Activated CD4-positive, CD25-positive, alpha-beta regulatory T cell treated with anti-CD3 and anti-CD28 coated beads, Interleukin-2, amount 50 U/mL, for 16 hours (primary cell): ENCODE results near the gene UBE2I.
A peak's percentile ranks its signal among the peaks of the same experiment; 100 is the strongest.

Source experiments
- DNase-seq: peaks from one replicate; pipeline ENCODE4 v3.0.0-alpha.2; 2020; ENCODE audit warnings: low read depth, low spot score

The UBE2I gene

GRCh38 chr16:1342526-1343427, 33.3 kb downstream of the UBE2I start:
- DNase-seq = peak; percentile 85

- DNase-seq = no peak
Observed at GRCh38 chr16:1343428-1344242, 34.2 kb downstream of the UBE2I start.

- DNase-seq = no peak
Observed at GRCh38 chr16:1344499-1344898, 35.1 kb downstream of the UBE2I start.

GRCh38 chr16:1345087-1345486, 35.7 kb downstream of the UBE2I start:
- DNase-seq = no peak

- DNase-seq = no peak
Observed at GRCh38 chr16:1345651-1346421, 36.4 kb downstream of the UBE2I start.

- no peak for DNase-seq
Observed at GRCh38 chr16:1346422-1347285, 37.2 kb downstream of the UBE2I start.

- DNase-seq = no peak
Observed at GRCh38 chr16:1347286-1347855, 37.9 kb downstream of the UBE2I start.

GRCh38 chr16:1347962-1348361, 38.5 kb downstream of the UBE2I start:
- DNase-seq = no peak

GRCh38 chr16:1348441-1348840, 39.0 kb downstream of the UBE2I start:
- DNase-seq = no peak

- no peak for DNase-seq
Observed at GRCh38 chr16:1348926-1349325, 39.5 kb downstream of the UBE2I start.

- DNase-seq = no peak
Observed at GRCh38 chr16:1349351-1349750, 39.9 kb downstream of the UBE2I start.

- DNase-seq = no peak
Observed at GRCh38 chr16:1349951-1350350, 40.5 kb downstream of the UBE2I start.

GRCh38 chr16:1350691-1351090, 41.3 kb downstream of the UBE2I start:
- DNase-seq = no peak

- DNase-seq = no peak
Observed at GRCh38 chr16:1351215-1351581, 41.8 kb downstream of the UBE2I start.

GRCh38 chr16:1351582-1352362, 42.3 kb downstream of the UBE2I start, which contains the start of the genes GNPTG and TSR3:
Gene GNPTG (plus strand): TSS chr16:1351931. CDS start chr16:1351966, 35 bp downstream.
Gene TSR3 (minus strand): TSS chr16:1351878. CDS start chr16:1351804, 74 bp downstream.
- peak; percentile 68 for DNase-seq

- no peak for DNase-seq
Observed at GRCh38 chr16:1354815-1355540, 45.5 kb downstream of the UBE2I start.

GRCh38 chr16:1355591-1355990, 46.2 kb downstream of the UBE2I start:
- DNase-seq = no peak

GRCh38 chr16:1356061-1356900, 46.8 kb downstream of the UBE2I start:
- no peak for DNase-seq
